Nephron progenitor cell (in vitro differentiated cells): ENCODE data around the gene SLC12A9.

Experiments used
- DNase-seq: peaks from one replicate; pipeline ENCODE4 v3.0.0; 2021
- H3K27ac Mint-ChIP-seq: 2 replicates; pipeline ENCODE4 v1.8.0; 2021; ENCODE audit warnings: mild to moderate bottlenecking, moderate library complexity, mixed read lengths
- H3K27me3 Mint-ChIP-seq: 2 replicates; pipeline ENCODE4 v1.8.0; 2021; ENCODE audit warnings: mild to moderate bottlenecking, low read depth, mixed read lengths; ENCODE audit not compliant: poor library complexity
- H3K36me3 Mint-ChIP-seq: 2 replicates; pipeline ENCODE4 v1.8.0; 2021; ENCODE audit warnings: low read depth, mixed read lengths
- H3K4me1 Mint-ChIP-seq: 2 replicates; pipeline ENCODE4 v1.8.0; 2021; ENCODE audit warnings: mixed read lengths
- H3K4me3 Mint-ChIP-seq: 2 replicates; pipeline ENCODE4 v1.8.0; 2021; ENCODE audit warnings: mild to moderate bottlenecking, moderate library complexity, mixed read lengths
- H3K9me3 Mint-ChIP-seq: 2 replicates; pipeline ENCODE4 v1.8.0; 2021; ENCODE audit warnings: mild to moderate bottlenecking, moderate library complexity, mixed read lengths
- CTCF ChIP-seq: fragments of 200-600 bp; sonication (generic); IDR thresholded peaks from 2 replicates; pipeline ENCODE4 v1.5.0; 2021; ENCODE audit warnings: antibody characterized with exemption

Gene SLC12A9

GRCh38 chr7:100863406-100863950, 11.0 kb downstream of the SLC12A9 start:
- Mint-ChIP-seq H3K27me3 (no peaks in the 10 kb centered on the region), H3K27ac (no peak overlapping the region), H3K9me3 (no peaks in the 10 kb centered on the region), H3K4me3 (no peak overlapping the region), H3K4me1 (peaks cover 27% of the 10 kb centered on the region), H3K36me3 (peaks cover 10% of the 10 kb centered on the region)
- DNase-seq, result no peak
- no peak for TF ChIP-seq CTCF

- Mint-ChIP-seq H3K9me3 (no peaks in the 10 kb centered on the region), H3K4me1 (peaks cover 27% of the 10 kb centered on the region), H3K27me3 (no peaks in the 10 kb centered on the region), H3K27ac (no peak overlapping the region), H3K36me3 (peaks cover 10% of the 10 kb centered on the region), H3K4me3 (no peak overlapping the region)
- DNase-seq, result no peak
- no peak for TF ChIP-seq CTCF
Observed at GRCh38 chr7:100864263-100864845, 11.8 kb downstream of the SLC12A9 start.

- no peak for TF ChIP-seq CTCF
- Mint-ChIP-seq H3K27me3 (no peaks in the 10 kb centered on the region), H3K27ac (no peak overlapping the region), H3K36me3 (peaks cover 11% of the 10 kb centered on the region), H3K9me3 (no peaks in the 10 kb centered on the region), H3K4me3 (peak overlapping the region; percentile 56), H3K4me1 (peaks cover 21% of the 10 kb centered on the region)
- DNase-seq, result no peak
Observed at GRCh38 chr7:100865372-100865911, 12.9 kb downstream of the SLC12A9 start.

- Mint-ChIP-seq H3K36me3 (peaks cover 15% of the 10 kb centered on the region), H3K4me3 (peak overlapping the region; percentile 98), H3K27me3 (no peaks in the 10 kb centered on the region), H3K9me3 (no peaks in the 10 kb centered on the region), H3K4me1 (peaks cover 21% of the 10 kb centered on the region), H3K27ac (no peak overlapping the region)
- no peak for TF ChIP-seq CTCF
- DNase-seq, result no peak
Observed at GRCh38 chr7:100865938-100866728, 13.6 kb downstream of the SLC12A9 start.

- peaks cover 19% of the 10 kb centered on the region for H3K36me3 Mint-ChIP-seq
- no peak for DNase-seq
- TF ChIP-seq CTCF, result no peak
- peak overlapping the region; percentile 98 for H3K4me3 Mint-ChIP-seq
- peaks cover 21% of the 10 kb centered on the region for H3K4me1 Mint-ChIP-seq
- no peaks in the 10 kb centered on the region for H3K27me3 Mint-ChIP-seq
- H3K9me3 Mint-ChIP-seq, result no peaks in the 10 kb centered on the region
- no peak overlapping the region for H3K27ac Mint-ChIP-seq
Observed at GRCh38 chr7:100866729-100867039, 14.2 kb downstream of the SLC12A9 start.
